ENCODE measurements around the gene CST7. TPM values are rescaled to one million over a fixed set of nuclear protein-coding genes. Genes with fewer than 3 reads are reported as not detected.

The CST7 gene
- total RNA-seq, 1 donor from 2014 or later, result not detected

DNA sequence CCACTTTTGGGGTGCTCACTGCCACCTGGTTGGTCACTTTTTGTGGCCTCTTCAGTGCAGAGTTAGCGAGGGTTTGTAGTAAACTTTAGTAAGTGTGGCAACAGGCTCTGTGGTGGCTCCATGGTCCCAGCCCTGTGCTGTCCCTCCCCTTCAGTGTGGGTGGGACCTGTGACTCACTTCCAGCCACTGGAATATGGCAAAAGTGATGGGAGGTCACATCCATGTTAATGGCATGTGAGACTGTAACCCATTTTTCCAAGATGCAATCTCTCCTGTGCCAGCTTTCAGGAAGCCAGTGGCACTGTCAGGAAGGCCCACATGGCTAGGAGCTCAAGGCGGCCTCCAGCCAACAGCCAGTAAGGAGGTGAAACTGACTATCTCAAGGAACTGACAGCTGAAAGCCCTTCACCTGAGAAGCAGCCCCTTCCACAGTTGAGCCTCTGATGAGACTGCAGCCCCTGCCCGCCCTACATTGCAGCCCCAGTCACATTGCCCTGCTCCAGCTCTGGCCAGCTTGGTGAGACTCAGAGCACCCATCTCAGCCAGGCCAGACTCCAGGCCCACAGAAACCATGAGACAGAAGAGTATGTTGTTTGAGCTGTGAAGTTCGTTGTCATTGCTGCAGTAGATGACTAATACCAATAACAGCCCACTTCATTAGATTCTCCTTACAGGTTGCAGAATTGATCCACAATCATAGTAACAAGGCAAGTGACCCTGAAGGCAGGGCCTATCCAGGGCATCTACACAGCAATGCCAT lies 13.1 kb upstream of the CST7 start:
- no peaks in the 10 kb centered on the region for H3K79me2 ChIP-seq (ENCODE audit: low read depth)
- no peaks in the 10 kb centered on the region for H3K9me3 ChIP-seq (ENCODE audit: low read depth)
- H3F3A ChIP-seq (ENCODE audit: low read depth), result no peaks in the 10 kb centered on the region
- H3K27me3 ChIP-seq, result no peaks in the 10 kb centered on the region
- H2AFZ ChIP-seq (replicated peaks), result no peak overlapping the region
- H3K4me3 Mint-ChIP-seq, result no peak overlapping the region
- H3K9me3 Mint-ChIP-seq, result peaks cover 5% of the 10 kb centered on the region
- H3K27me3 Mint-ChIP-seq (ENCODE audit: insufficient read depth, low read depth), result peaks cover 7% of the 10 kb centered on the region
- H3K4me2 ChIP-seq, result no peak overlapping the region
- H3K4me1 Mint-ChIP-seq, result no peaks in the 10 kb centered on the region
- no peak overlapping the region for H3K27ac ChIP-seq
- no peak for DNase-seq (ENCODE audit: low spot score)
- H3K36me3 Mint-ChIP-seq, result no peaks in the 10 kb centered on the region
- H3K9ac ChIP-seq, result no peak overlapping the region
- H4K20me1 ChIP-seq (ENCODE audit: low read depth), result no peaks in the 10 kb centered on the region
- no peaks in the 10 kb centered on the region for H3K36me3 ChIP-seq
- no peak overlapping the region for H3K4me3 ChIP-seq
- H3K27ac Mint-ChIP-seq, result no peak overlapping the region
- no peak for TF ChIP-seq EZH2 (IDR thresholded peaks at IDR 0.05)
- TF ChIP-seq, protein P1, sequence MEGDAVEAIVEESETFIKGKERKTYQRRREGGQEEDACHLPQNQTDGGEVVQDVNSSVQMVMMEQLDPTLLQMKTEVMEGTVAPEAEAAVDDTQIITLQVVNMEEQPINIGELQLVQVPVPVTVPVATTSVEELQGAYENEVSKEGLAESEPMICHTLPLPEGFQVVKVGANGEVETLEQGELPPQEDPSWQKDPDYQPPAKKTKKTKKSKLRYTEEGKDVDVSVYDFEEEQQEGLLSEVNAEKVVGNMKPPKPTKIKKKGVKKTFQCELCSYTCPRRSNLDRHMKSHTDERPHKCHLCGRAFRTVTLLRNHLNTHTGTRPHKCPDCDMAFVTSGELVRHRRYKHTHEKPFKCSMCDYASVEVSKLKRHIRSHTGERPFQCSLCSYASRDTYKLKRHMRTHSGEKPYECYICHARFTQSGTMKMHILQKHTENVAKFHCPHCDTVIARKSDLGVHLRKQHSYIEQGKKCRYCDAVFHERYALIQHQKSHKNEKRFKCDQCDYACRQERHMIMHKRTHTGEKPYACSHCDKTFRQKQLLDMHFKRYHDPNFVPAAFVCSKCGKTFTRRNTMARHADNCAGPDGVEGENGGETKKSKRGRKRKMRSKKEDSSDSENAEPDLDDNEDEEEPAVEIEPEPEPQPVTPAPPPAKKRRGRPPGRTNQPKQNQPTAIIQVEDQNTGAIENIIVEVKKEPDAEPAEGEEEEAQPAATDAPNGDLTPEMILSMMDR (IDR thresholded peaks at IDR 0.05), result no peak
- no peak for TF ChIP-seq EZH2phosphoT487 (IDR thresholded peaks at IDR 0.05)
- H3K4me1 ChIP-seq, result no peaks in the 10 kb centered on the region

DNA sequence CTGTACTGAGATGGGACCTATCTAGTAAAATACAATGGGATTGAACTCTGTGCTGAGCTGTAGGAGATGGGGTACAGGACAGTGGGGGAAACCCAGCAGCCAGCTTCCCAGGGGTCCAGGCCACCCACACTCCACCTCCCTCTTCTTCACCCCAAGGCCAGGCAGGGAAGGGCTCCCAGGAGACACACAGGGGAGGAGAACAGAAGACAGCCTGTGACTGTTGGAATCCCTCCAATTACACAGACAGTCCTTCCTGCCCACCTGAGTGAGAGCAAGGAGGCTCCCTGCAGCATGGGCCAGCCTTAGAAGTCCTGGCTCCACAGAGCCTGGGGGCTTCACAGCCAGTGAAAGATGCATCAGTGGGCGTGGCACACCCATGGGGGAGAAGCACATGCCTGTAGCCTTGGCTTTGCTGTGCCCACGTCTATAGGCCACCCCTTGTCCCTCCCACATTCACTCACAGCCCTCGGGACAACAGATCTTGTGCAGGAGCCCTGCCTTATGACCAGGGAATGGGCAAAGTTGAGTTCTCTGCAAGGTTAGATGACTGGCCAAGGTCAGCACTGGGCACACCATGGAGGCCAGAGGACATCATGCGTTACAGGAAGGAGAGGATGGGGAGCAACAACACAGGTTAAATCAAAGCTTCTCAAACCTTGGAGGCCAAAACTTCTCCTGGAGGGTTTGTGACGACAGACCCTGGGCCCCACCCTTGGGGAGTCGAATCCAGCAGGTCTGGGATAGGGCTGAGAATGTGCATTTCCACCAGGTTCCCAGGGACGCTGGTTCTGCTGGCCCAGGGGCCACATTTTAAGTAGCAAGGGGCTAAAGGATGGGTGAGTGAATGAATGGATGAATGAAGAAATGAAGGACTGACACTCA lies 12.3 kb upstream of the CST7 start:
- Histone ChIP-seq H3K4me2 (no peak overlapping the region), H3K4me3 (no peak overlapping the region), H3K9ac (no peak overlapping the region), H3K4me1 (no peaks in the 10 kb centered on the region), H3F3A (ENCODE audit: low read depth) (no peaks in the 10 kb centered on the region), H3K27ac (no peak overlapping the region), H2AFZ (replicated peaks) (no peak overlapping the region), H3K36me3 (no peaks in the 10 kb centered on the region), H4K20me1 (ENCODE audit: low read depth) (no peaks in the 10 kb centered on the region), H3K27me3 (no peaks in the 10 kb centered on the region), H3K9me3 (ENCODE audit: low read depth) (no peaks in the 10 kb centered on the region), H3K79me2 (ENCODE audit: low read depth) (no peaks in the 10 kb centered on the region)
- H3K27me3 Mint-ChIP-seq (ENCODE audit: insufficient read depth, low read depth), result peaks cover 7% of the 10 kb centered on the region
- H3K27ac Mint-ChIP-seq, result no peak overlapping the region
- no peaks in the 10 kb centered on the region for H3K4me1 Mint-ChIP-seq
- TF ChIP-seq, protein P1 (IDR thresholded peaks at IDR 0.05), result no peak
- TF ChIP-seq EZH2 (IDR thresholded peaks at IDR 0.05) (no peak), EZH2phosphoT487 (IDR thresholded peaks at IDR 0.05) (no peak)
- no peak overlapping the region for H3K4me3 Mint-ChIP-seq
- no peak for DNase-seq (ENCODE audit: low spot score)
- no peaks in the 10 kb centered on the region for H3K36me3 Mint-ChIP-seq
- H3K9me3 Mint-ChIP-seq, result peaks cover 5% of the 10 kb centered on the region

DNA sequence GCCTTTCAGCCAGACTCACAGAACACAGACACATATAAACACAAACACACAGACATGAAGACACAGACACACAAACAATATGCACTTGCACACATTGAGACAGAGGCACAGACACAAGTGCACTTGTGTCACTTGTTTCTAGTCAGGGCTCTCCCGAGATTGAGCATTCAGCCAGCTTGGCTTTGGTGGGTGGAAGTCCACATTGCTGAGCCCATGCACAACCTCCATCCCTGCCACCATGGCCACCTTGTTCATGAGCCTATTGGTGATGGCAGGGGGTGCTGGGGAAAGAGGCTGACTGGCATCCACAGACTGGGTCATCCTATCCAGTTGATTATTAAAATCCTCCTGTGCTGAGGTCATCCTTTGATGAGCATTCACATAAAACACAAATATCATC lies 11.5 kb upstream of the CST7 start:
- H3K27me3 Mint-ChIP-seq (ENCODE audit: insufficient read depth, low read depth), result peaks cover 9% of the 10 kb centered on the region
- no peaks in the 10 kb centered on the region for H3K4me1 ChIP-seq
- peaks cover 5% of the 10 kb centered on the region for H3K9me3 Mint-ChIP-seq
- no peak overlapping the region for H3K4me3 Mint-ChIP-seq
- no peak overlapping the region for H3K9ac ChIP-seq
- H3K27ac Mint-ChIP-seq, result no peak overlapping the region
- H3K36me3 ChIP-seq, result no peaks in the 10 kb centered on the region
- H3K79me2 ChIP-seq (ENCODE audit: low read depth), result no peaks in the 10 kb centered on the region
- no peak overlapping the region for H3K4me3 ChIP-seq
- H3F3A ChIP-seq (ENCODE audit: low read depth), result no peaks in the 10 kb centered on the region
- H3K9me3 ChIP-seq (ENCODE audit: low read depth), result no peaks in the 10 kb centered on the region
- no peaks in the 10 kb centered on the region for H4K20me1 ChIP-seq (ENCODE audit: low read depth)
- H2AFZ ChIP-seq (replicated peaks), result no peak overlapping the region
- TF ChIP-seq EZH2 (IDR thresholded peaks at IDR 0.05), result no peak
- TF ChIP-seq EZH2phosphoT487 (IDR thresholded peaks at IDR 0.05), result no peak
- TF ChIP-seq, protein P1 (IDR thresholded peaks at IDR 0.05), result no peak
- no peaks in the 10 kb centered on the region for H3K36me3 Mint-ChIP-seq
- no peak overlapping the region for H3K4me2 ChIP-seq
- DNase-seq (ENCODE audit: low spot score), result no peak
- H3K27me3 ChIP-seq, result no peaks in the 10 kb centered on the region
- no peak overlapping the region for H3K27ac ChIP-seq
- H3K4me1 Mint-ChIP-seq, result no peaks in the 10 kb centered on the region
